H1 (cell line): ENCODE measurements around the gene SCAMP2.

Source experiments
- CHD2 ChIP-seq: IDR thresholded peaks from 2 replicates; pipeline ENCODE4 v1.6.1; 2012; ENCODE audit warnings: low read length, improper control_type of control experiment
- JUN ChIP-seq: IDR thresholded peaks from 2 replicates; pipeline ENCODE4 v1.6.1; 2011; ENCODE audit warnings: low read depth, mild to moderate bottlenecking, improper control_type of control experiment, low read length
- JUND ChIP-seq: IDR thresholded peaks from 2 replicates; pipeline ENCODE4 v1.6.1; 2011; ENCODE audit warnings: mild to moderate bottlenecking, improper control_type of control experiment, low read length
- KDM1A ChIP-seq: fragments of 200-600, 300-600 bp; sonication (generic); IDR thresholded peaks from 2 replicates; pipeline ENCODE4 v1.7.1; 2016; ENCODE audit warnings: mild to moderate bottlenecking, low read length, borderline replicate concordance
- POLR2A ChIP-seq, 2 experiments: IDR thresholded peaks; 1 replicate in 1 of 2; 2 replicates in 1 of 2; pipeline ENCODE4 v1.6.1; 2011; ENCODE audit warnings: low read depth in 2 of 2, low read length in 2 of 2, mild to moderate bottlenecking in 2 of 2; ENCODE audit errors: control extremely low read depth in 1 of 2
- SIN3A ChIP-seq, 2 experiments: IDR thresholded peaks in 1 of 2; conservative IDR thresholded peaks in 1 of 2; 2 replicates each; pipeline ENCODE4 v1.6.1; 2011 to 2012; ENCODE audit warnings: low read length in 2 of 2, improper control_type of control experiment in 1 of 2, low read depth in 1 of 2, mild to moderate bottlenecking in 1 of 2
- SP2 ChIP-seq: IDR thresholded peaks from 2 replicates; pipeline ENCODE4 v1.6.1; 2012; ENCODE audit warnings: mild to moderate bottlenecking, low read length, inconsistent platforms
- TAF1 ChIP-seq: IDR thresholded peaks from 2 replicates; pipeline ENCODE4 v1.6.1; 2011; ENCODE audit warnings: mild to moderate bottlenecking, low read depth, low read length
- YY1 ChIP-seq: IDR thresholded peaks from 2 replicates; pipeline ENCODE4 v1.6.1; 2011; ENCODE audit warnings: low read depth, mild to moderate bottlenecking, low read length
- ZNF274 ChIP-seq: IDR thresholded peaks from 2 replicates; pipeline ENCODE4 v1.7.0; 2012; ENCODE audit warnings: low read length, borderline replicate concordance; ENCODE audit errors: extremely low read depth
- TF ChIP-seq, protein P1 (sequence below), 3 experiments: IDR thresholded peaks; 1 replicate in 2 of 3; 2 replicates in 1 of 3; pipeline versions ENCODE4 v1.5.1 to v1.6.1; 2011; ENCODE audit warnings: low read length in 3 of 3, mild to moderate bottlenecking in 3 of 3, inconsistent platforms in 2 of 3, low read depth in 1 of 3, moderate library complexity in 1 of 3; ENCODE audit not compliant: insufficient read depth in 1 of 3; ENCODE audit errors: control extremely low read depth in 1 of 3
- TF ChIP-seq, protein P2 (sequence below): IDR thresholded peaks from 2 replicates; pipeline ENCODE4 v1.6.1; 2012; ENCODE audit warnings: inconsistent platforms

DNA sequence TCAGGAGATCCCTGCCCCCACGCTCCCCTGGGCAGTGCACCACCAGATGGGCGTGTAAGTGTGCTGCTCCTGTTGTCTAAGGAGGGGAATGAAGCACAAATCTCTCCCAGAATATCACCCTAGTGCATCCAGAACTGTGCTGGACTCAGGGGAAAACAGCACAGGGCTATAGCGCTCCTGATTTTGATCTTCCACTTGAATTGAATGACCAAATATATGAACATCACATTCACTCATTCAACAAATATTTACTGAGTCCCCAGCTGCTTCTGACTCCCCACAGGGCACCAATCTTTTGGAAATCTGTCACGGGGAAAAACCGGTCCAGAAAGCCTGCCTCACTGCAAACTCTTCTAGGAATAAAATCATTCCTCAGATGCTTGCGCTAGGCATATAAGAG is 44.3 kb downstream of the SCAMP2 start:
- TF ChIP-seq CHD2 (no peak), TAF1 (no peak), JUND (no peak), JUN (no peak), KDM1A (no peak), SP2 (no peak), SIN3A (conservative IDR thresholded peaks at IDR 0.05 in 1 of 2, IDR thresholded peaks at IDR 0.05 in 1 of 2; ENCODE audit: low read depth in 1 of 2, low read length in 2 of 2) (no peak), POLR2A (IDR thresholded peaks at IDR 0.05; ENCODE audit: control extremely low read depth in 1 of 2, low read depth in 2 of 2, low read length in 2 of 2) (no peak), YY1 (no peak), ZNF274 (no peak)
- TF ChIP-seq, protein P1, sequence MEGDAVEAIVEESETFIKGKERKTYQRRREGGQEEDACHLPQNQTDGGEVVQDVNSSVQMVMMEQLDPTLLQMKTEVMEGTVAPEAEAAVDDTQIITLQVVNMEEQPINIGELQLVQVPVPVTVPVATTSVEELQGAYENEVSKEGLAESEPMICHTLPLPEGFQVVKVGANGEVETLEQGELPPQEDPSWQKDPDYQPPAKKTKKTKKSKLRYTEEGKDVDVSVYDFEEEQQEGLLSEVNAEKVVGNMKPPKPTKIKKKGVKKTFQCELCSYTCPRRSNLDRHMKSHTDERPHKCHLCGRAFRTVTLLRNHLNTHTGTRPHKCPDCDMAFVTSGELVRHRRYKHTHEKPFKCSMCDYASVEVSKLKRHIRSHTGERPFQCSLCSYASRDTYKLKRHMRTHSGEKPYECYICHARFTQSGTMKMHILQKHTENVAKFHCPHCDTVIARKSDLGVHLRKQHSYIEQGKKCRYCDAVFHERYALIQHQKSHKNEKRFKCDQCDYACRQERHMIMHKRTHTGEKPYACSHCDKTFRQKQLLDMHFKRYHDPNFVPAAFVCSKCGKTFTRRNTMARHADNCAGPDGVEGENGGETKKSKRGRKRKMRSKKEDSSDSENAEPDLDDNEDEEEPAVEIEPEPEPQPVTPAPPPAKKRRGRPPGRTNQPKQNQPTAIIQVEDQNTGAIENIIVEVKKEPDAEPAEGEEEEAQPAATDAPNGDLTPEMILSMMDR (IDR thresholded peaks at IDR 0.05; ENCODE audit: control extremely low read depth in 1 of 3, insufficient read depth in 1 of 3, low read depth in 1 of 3, low read length in 3 of 3), result no peak
- TF ChIP-seq, protein P2, sequence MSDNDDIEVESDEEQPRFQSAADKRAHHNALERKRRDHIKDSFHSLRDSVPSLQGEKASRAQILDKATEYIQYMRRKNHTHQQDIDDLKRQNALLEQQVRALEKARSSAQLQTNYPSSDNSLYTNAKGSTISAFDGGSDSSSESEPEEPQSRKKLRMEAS, result no peak
